Measurements from ENCODE around the gene KCNMA1.

The KCNMA1 gene

GRCh38 chr10:77442699-77443189 is 194.9 kb downstream of the KCNMA1 start:
- DNase-seq (ENCODE audit: low read depth): no peak
- no peak for TF ChIP-seq CTCF (IDR thresholded peaks at IDR 0.05; ENCODE audit: control insufficient read depth, extremely low read depth, insufficient read depth)
- no peak overlapping the region for H3K4me3 ChIP-seq (ENCODE audit: low read depth, low read length)

- DNase-seq (ENCODE audit: low read depth): no peak
- H3K4me3 ChIP-seq (ENCODE audit: low read depth, low read length): no peak overlapping the region
- no peak for TF ChIP-seq CTCF (IDR thresholded peaks at IDR 0.05; ENCODE audit: control insufficient read depth, extremely low read depth, insufficient read depth)
These were observed 196.0 kb downstream of the KCNMA1 start for GRCh38 chr10:77441353-77442166.

GRCh38 chr10:77436257-77436975 is 201.2 kb downstream of the KCNMA1 start:
- no peak for TF ChIP-seq CTCF (IDR thresholded peaks at IDR 0.05; ENCODE audit: control insufficient read depth, extremely low read depth, insufficient read depth)
- no peak overlapping the region for H3K4me3 ChIP-seq (ENCODE audit: low read depth, low read length)
- no peak for DNase-seq (ENCODE audit: low read depth)

- TF ChIP-seq CTCF (IDR thresholded peaks at IDR 0.05; ENCODE audit: control insufficient read depth, extremely low read depth, insufficient read depth): no peak
- H3K4me3 ChIP-seq (ENCODE audit: low read depth, low read length): no peak overlapping the region
- DNase-seq (ENCODE audit: low read depth): no peak
These were observed 204.1 kb downstream of the KCNMA1 start for GRCh38 chr10:77433546-77433945.

- DNase-seq (ENCODE audit: low read depth): no peak
- TF ChIP-seq CTCF (IDR thresholded peaks at IDR 0.05; ENCODE audit: control insufficient read depth, extremely low read depth, insufficient read depth): no peak
- no peak overlapping the region for H3K4me3 ChIP-seq (ENCODE audit: low read depth, low read length)
These were observed 205.4 kb downstream of the KCNMA1 start for GRCh38 chr10:77431980-77432797.

- peak; percentile 89 for DNase-seq (ENCODE audit: low read depth)
- no peak for TF ChIP-seq CTCF (IDR thresholded peaks at IDR 0.05; ENCODE audit: control insufficient read depth, extremely low read depth, insufficient read depth)
- no peak overlapping the region for H3K4me3 ChIP-seq (ENCODE audit: low read depth, low read length)
These were observed 206.4 kb downstream of the KCNMA1 start for GRCh38 chr10:77431209-77431611.

Data from LNCaP clone FGC (cell line).